SK-N-DZ (cell line): ENCODE data around the gene OGFOD3.
"Not testable (repeated sequence)": the region's sequence is repeated elsewhere in the genome, so short reads cannot be mapped to it uniquely, and the experiment has no call there.

Experiments
- DNase-seq: peaks from one replicate; pipeline ENCODE4 v3.0.0-alpha.2; 2015; ENCODE audit warnings: low spot score

Gene OGFOD3

DNA sequence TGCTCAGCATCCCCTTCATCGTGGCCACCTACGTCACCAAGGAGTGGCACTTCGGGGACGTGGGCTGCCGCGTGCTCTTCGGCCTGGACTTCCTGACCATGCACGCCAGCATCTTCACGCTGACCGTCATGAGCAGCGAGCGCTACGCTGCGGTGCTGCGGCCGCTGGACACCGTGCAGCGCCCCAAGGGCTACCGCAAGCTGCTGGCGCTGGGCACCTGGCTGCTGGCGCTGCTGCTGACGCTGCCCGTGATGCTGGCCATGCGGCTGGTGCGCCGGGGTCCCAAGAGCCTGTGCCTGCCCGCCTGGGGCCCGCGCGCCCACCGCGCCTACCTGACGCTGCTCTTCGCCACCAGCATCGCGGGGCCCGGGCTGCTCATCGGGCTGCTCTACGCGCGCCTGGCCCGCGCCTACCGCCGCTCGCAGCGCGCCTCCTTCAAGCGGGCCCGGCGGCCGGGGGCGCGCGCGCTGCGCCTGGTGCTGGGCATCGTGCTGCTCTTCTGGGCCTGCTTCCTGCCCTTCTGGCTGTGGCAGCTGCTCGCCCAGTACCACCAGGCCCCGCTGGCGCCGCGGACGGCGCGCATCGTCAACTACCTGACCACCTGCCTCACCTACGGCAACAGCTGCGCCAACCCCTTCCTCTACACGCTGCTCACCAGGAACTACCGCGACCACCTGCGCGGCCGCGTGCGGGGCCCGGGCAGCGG is 43.6 kb downstream of the OGFOD3 start:
- DNase-seq, result no peak

DNA sequence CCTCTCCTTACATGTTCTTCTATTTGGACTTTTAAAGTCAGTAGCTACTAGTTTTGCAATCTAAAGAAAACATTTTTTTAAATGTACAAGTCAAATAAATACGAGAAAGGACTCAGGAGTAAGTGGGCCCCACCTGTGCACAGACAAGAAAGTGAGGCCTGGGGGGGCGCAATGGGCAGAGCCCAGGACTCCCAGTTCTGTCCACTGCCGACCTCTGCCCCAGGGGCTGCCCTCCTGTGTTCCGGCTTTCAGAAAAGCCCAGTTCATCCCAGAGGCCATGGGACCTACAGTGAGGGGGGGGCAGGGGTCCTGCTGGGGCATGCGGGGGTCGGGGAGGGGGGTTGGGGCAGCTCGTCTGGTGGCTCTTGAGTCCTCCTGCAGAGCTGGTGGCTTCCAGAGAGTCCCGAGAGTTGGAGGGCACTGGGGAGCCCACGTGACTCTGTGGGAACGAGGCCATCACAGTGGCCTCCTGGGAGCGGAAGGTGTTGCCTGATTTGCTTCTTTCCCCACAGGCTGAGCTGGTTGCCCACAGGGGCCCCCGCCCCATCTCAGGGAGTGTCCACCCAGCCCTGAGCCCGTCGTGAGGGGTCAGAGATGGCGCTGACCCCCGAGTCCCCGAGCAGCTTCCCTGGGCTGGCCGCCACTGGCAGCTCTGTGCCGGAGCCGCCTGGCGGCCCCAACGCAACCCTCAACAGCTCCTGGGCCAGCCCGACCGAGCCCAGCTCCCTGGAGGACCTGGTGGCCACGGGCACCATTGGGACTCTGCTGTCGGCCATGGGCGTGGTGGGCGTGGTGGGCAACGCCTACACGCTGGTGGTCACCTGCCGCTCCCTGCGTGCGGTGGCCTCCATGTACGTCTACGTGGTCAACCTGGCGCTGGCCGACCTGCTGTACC is 44.4 kb downstream of the OGFOD3 start:
- DNase-seq, result no peak

GRCh38 chr17:82373072-82373452 is 45.3 kb downstream of the OGFOD3 start:
- DNase-seq, result not testable (repeated sequence)

GRCh38 chr17:82372249-82373071 is 45.9 kb downstream of the OGFOD3 start:
- DNase-seq, result no peak

GRCh38 chr17:82371333-82372248 is 46.8 kb downstream of the OGFOD3 start, which contains the start of gene UTS2R:
UTS2R (plus strand) TSS chr17:82371765; CDS start chr17:82374325, 2,560 bp downstream.
- DNase-seq, result no peak

- DNase-seq, result no peak
These were observed 47.7 kb downstream of the OGFOD3 start for GRCh38 chr17:82370471-82371332.

DNA sequence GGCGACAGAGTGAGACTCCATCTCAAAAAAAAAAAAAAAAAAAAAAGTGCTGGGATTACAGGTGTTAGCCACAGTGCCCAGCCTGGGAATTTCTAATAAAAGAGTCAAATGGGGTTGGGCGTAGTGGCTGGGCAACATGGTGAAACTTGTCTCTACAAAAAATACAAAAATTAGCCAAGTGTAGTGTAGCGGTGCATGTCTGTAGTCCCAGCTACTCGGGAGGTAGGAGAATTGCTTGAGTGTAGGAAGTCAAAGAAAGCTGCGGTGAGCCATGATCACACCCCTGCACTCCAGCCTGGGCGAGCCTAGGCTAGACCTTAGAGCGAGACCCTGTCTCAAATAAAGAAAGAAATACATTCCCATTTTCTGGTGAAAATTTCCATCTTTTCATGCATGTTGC is 49.2 kb downstream of the OGFOD3 start:
- no peak for DNase-seq

DNA sequence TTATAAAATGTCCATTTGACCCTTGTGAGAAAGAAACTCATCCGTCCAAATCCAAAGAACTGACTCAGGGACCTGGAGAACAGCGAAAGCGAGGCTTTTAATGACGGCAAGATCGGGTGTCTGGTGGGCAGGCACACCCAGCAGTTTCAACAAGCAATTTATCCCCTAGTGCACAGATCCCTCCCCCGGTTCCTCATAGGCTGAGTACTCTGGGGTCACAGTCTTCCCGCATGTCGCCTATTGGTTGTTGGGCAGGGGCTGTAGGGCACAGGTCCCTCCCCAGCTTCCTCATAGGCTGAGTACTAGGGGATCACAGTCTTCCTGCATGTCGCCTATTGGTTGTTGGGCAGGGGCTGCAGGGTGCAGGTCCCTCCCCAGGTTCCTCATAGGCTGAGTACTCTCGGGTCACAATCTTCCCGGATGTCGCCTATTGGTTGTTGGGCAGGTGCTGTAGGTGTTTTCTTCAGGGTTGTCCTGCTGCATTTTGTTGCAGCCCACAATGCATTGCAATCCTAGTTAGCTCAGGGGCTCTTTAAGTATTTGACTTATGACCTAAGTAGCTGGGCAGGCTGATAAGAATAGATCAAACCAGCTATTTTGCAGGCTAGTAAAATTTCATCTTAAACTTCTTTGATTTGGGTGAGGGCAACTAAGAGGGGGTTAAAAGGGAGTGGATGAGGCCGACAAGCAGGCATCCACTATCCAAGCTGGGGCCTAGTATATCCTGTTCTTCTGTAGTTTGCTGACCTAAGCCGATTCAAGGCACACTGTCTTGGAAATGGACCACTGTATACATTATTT is 50.5 kb downstream of the OGFOD3 start:
- peak; percentile 96 for DNase-seq

GRCh38 chr17:82366749-82367148 is 51.6 kb downstream of the OGFOD3 start:
- DNase-seq, result no peak

GRCh38 chr17:82365606-82366295 is 52.6 kb downstream of the OGFOD3 start:
- no peak for DNase-seq

GRCh38 chr17:82361885-82362633 is 56.3 kb downstream of the OGFOD3 start:
- no peak for DNase-seq

GRCh38 chr17:82359451-82360074 is 58.8 kb downstream of the OGFOD3 start:
- not testable (repeated sequence) for DNase-seq

DNA sequence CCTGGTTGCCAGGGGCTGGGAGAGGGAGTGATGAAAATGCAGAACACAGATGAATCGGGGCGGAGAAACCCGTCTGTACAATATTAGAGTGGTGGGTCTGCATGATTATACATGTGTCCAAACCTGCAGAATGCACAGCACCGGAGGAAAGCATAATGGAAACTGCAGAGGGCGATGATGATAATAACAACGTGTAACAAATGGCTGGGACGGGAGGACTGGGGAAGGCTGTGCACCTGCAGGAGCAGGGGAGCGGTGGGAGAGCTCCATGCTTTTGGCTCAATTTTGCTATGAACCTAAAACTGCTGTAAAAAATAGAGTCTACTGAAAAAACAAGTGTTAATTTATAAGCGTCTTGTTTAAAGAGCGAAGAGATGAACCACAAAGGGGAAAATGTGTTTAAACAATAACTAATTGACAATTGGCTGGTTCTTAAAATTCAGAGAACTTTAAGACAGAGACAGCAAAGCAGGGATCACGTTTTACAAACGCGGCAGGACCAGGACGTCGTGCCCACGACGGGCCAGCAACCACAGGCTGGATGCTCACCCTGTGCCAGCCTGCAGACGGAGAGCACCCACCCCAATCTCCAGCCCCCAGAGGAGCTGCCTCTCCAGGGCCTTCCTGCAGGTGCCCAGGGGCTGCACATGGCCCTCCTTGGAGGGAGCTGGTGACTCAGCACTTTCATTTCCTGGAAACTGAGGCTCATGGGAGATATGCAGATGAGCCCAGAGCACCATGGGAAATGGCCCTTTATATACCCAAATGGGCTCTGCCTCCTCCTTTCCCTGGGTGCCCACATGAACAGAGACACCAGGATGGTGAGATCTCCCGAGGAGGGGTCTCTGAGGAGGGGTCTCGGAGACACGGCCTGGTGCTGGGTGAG is 59.7 kb downstream of the OGFOD3 start, which contains the start of gene TEX19:
Gene TEX19 (plus strand): TSS at position 783 of the 886 bp plus-strand sequence. CDS start 2,904 bp downstream, outside the sequence.
- DNase-seq, result peak; percentile 77

- DNase-seq, result no peak
These were observed 61.0 kb downstream of the OGFOD3 start for GRCh38 chr17:82357394-82357793.

DNA sequence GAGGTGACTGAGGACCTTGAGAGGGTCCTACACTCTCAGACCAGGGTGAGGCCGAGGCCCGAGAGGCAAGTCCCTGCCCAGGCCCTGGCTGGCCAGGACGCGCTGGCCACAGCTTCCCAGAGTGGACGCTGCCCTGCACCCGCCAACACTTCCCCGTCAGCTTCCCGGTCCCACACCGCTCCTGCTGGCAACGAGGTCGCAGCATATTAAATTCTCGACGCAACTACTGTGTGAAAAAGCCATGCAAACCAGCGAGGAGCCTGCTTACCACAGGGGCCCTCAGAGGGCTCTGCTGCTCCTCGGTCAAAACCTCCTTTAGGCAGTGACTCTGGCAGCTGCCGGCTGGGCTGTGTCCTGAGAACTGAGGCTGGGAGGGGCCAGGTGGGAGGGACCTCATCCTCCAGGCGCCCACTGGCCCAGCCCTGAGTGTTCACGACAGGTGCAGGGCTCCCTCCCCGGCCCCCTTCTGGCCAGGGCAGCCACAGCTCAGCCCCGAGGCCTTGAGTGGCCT is 61.5 kb downstream of the OGFOD3 start:
- DNase-seq, result no peak
